ENCODE measurements around the gene C11orf97. TPM values are rescaled to one million over a fixed set of nuclear protein-coding genes. Genes with fewer than 3 reads are reported as not detected.

The C11orf97 gene
- total and polyA plus RNA-seq, 9 of the 15 experiments (the other 6 are each of a cell fraction or from before 2014, with no cell fraction given), result not detected

- TF ChIP-seq SAP30 (IDR thresholded peaks at IDR 0.05; ENCODE audit: borderline replicate concordance, insufficient read depth, low read depth, low read length, poor library complexity, severe bottlenecking) (peak; percentile 96), ZNF785 (CRISPR knock-in tag; IDR thresholded peaks at IDR 0.05) (no peak), ZNF197 (CRISPR knock-in tag; IDR thresholded peaks at IDR 0.05; ENCODE audit: low read depth) (no peak), NKRF (IDR thresholded peaks at IDR 0.05; ENCODE audit: borderline replicate concordance) (peak; percentile 76; the same call in 1 of the 2 replicates), TFAP4 (CRISPR knock-in tag; IDR thresholded peaks at IDR 0.05; ENCODE audit: borderline replicate concordance) (0 out of 2 replicates have a peak, but pooled peaks have one; percentile 37), BRD9 (IDR thresholded peaks at IDR 0.05; ENCODE audit: low read depth, partially characterized antibody) (no peak), SIN3A (IDR thresholded peaks at IDR 0.05; ENCODE audit: borderline replicate concordance in 2 of 2, control insufficient read depth in 1 of 2, low read depth in 2 of 2, low read length in 2 of 2) (0 out of 4 replicates have a peak, but pooled peaks of 1 of the 2 experiments have one; percentile 46), PRDM10 (IDR thresholded peaks at IDR 0.05; ENCODE audit: partially characterized antibody) (peak; percentile 96), AFF1 (IDR thresholded peaks at IDR 0.05; ENCODE audit: low read depth in 1 of 2, partially characterized antibody in 2 of 2) (peak in 1 of 2 experiments; percentile 74), KDM4B (IDR thresholded peaks at IDR 0.05; ENCODE audit: borderline replicate concordance in 2 of 2, low read depth in 1 of 2) (no peak), CCNT2 (IDR thresholded peaks at IDR 0.05; ENCODE audit: borderline replicate concordance, extremely low read depth, insufficient read length, low read depth, low read length) (no peak), ZNF395 (CRISPR knock-in tag; IDR thresholded peaks at IDR 0.05) (no peak)
Measured at GRCh38 chr11:94494126-94494680, 18.1 kb upstream of the C11orf97 start (continued).
